ENCODE measurements around the gene RPRM.
"Not testable (repeated sequence)": the region's sequence is repeated elsewhere in the genome, so short reads cannot be mapped to it uniquely, and the experiment has no call there.

DNA sequence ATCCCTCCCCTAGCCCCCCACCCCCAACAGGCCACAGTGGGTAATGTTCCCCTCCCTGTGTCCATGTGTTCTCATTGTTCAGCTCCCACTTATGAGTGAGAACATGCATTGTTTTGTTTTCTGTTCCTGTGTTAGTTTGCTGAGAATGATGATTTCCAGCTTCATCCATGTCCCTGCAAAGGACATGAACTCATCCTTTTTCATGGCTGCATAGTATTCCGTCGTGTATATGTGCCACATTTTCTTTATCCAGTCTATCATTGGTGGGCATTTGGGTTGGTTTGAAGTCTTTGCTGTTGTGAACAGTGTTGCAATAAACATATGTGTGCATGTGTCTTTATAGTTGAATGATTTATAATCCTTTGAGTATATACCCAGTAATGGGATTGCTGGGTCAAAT is 38.5 kb downstream of the RPRM start:
- TF ChIP-seq, protein P1, sequence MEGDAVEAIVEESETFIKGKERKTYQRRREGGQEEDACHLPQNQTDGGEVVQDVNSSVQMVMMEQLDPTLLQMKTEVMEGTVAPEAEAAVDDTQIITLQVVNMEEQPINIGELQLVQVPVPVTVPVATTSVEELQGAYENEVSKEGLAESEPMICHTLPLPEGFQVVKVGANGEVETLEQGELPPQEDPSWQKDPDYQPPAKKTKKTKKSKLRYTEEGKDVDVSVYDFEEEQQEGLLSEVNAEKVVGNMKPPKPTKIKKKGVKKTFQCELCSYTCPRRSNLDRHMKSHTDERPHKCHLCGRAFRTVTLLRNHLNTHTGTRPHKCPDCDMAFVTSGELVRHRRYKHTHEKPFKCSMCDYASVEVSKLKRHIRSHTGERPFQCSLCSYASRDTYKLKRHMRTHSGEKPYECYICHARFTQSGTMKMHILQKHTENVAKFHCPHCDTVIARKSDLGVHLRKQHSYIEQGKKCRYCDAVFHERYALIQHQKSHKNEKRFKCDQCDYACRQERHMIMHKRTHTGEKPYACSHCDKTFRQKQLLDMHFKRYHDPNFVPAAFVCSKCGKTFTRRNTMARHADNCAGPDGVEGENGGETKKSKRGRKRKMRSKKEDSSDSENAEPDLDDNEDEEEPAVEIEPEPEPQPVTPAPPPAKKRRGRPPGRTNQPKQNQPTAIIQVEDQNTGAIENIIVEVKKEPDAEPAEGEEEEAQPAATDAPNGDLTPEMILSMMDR (conservative IDR thresholded peaks at IDR 0.05; ENCODE audit: low read depth in 2 of 2) = not testable (repeated sequence)
- not testable (repeated sequence) for TF ChIP-seq POLR2AphosphoS5 (IDR thresholded peaks at IDR 0.05; ENCODE audit: low read depth); EZH2 (IDR thresholded peaks at IDR 0.05; ENCODE audit: low read depth, unreplicated experiment); CREB1 (CRISPR knock-in tag; IDR thresholded peaks at IDR 0.05; ENCODE audit: low read depth); ZNF331 (CRISPR knock-in tag; IDR thresholded peaks at IDR 0.05; ENCODE audit: low read depth); EZH2phosphoT487 (IDR thresholded peaks at IDR 0.05; ENCODE audit: unreplicated experiment); JUNB (IDR thresholded peaks at IDR 0.05; ENCODE audit: unreplicated experiment); REST (IDR thresholded peaks at IDR 0.05; ENCODE audit: unreplicated experiment); STAT1 (IDR thresholded peaks at IDR 0.05; ENCODE audit: unreplicated experiment); ZNF114 (CRISPR knock-in tag; IDR thresholded peaks at IDR 0.05); ZNF462 (CRISPR knock-in tag; IDR thresholded peaks at IDR 0.05); NANOG (IDR thresholded peaks at IDR 0.05; ENCODE audit: borderline replicate concordance)
- TF ChIP-seq, protein P2, sequence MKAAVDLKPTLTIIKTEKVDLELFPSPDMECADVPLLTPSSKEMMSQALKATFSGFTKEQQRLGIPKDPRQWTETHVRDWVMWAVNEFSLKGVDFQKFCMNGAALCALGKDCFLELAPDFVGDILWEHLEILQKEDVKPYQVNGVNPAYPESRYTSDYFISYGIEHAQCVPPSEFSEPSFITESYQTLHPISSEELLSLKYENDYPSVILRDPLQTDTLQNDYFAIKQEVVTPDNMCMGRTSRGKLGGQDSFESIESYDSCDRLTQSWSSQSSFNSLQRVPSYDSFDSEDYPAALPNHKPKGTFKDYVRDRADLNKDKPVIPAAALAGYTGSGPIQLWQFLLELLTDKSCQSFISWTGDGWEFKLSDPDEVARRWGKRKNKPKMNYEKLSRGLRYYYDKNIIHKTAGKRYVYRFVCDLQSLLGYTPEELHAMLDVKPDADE (IDR thresholded peaks at IDR 0.05) = not testable (repeated sequence)
